H1 (cell line): Measurements from ENCODE around the gene GATB. TPM values are rescaled to one million over a fixed set of nuclear protein-coding genes. Genes with fewer than 3 reads are reported as not detected.

ENCODE experiments used
- CTCF ChIA-PET: fragments of 300-600 bp; sonication (Branson Sonifier 250); formaldehyde crosslinking; loops from one replicate; lab custom pipeline; 2021; ENCODE audit not compliant: partially characterized antibody; lab: Charles Lee
- POLR2A ChIA-PET: fragments of 300-600 bp; sonication (Branson Sonifier 250); formaldehyde crosslinking; loops from one replicate; lab custom pipeline; 2021; ENCODE audit warnings: inconsistent platforms; ENCODE audit not compliant: partially characterized antibody; lab: Charles Lee
- DNase-seq, 2 experiments: peaks; one replicate each; pipeline versions ENCODE4 v3.0.0 to v3.0.0-alpha.2; 2010 to 2022; ENCODE audit warnings: low spot score in 2 of 2, low read depth in 1 of 2, mixed read lengths in 1 of 2
- FAIRE-seq: peaks from 2 replicates; lab custom pipeline; 2011; peaks lifted over from hg19 to GRCh38; lab: Jason Lieb, UNC
- H2AFZ ChIP-seq: 2 replicates; pipeline ENCODE4 v1.8.1; 2012; ENCODE audit warnings: low read length, inconsistent platforms
- H2AK5ac ChIP-seq: 2 replicates; pipeline ENCODE4 v1.6.1; 2013; ENCODE audit warnings: low read depth, low read length
- H2BK120ac ChIP-seq: replicated peaks from 2 replicates; pipeline ENCODE3; 2013; ENCODE audit warnings: low read depth, low read length, inconsistent platforms
- H2BK12ac ChIP-seq: 2 replicates; pipeline ENCODE4 v1.6.1; 2013; ENCODE audit warnings: low read depth, low read length
- H2BK15ac ChIP-seq: 2 replicates; pipeline ENCODE4 v1.6.1; 2013; ENCODE audit warnings: low read length
- H2BK20ac ChIP-seq: 2 replicates; pipeline ENCODE4 v1.6.1; 2013; ENCODE audit warnings: low read length
- H2BK5ac ChIP-seq: 2 replicates; pipeline ENCODE4 v1.6.1; 2013; ENCODE audit warnings: low read depth, low read length
- H3K14ac ChIP-seq: 2 replicates; pipeline ENCODE4 v1.6.1; 2013; ENCODE audit warnings: inconsistent platforms; ENCODE audit not compliant: insufficient read length
- H3K18ac ChIP-seq: 2 replicates; pipeline ENCODE4 v1.6.1; 2013; ENCODE audit warnings: low read length; ENCODE audit errors: extremely low read depth
- H3K23ac ChIP-seq: 2 replicates; pipeline ENCODE4 v1.6.1; 2013; ENCODE audit warnings: inconsistent platforms; ENCODE audit not compliant: insufficient read length
- H3K23me2 ChIP-seq: 2 replicates; pipeline ENCODE4 v1.6.1; 2013; ENCODE audit warnings: low read depth, low read length
- H3K27ac ChIP-seq: 2 replicates; pipeline ENCODE4 v1.6.1; 2011; ENCODE audit warnings: low read depth, low read length, inconsistent platforms
- H3K27me3 ChIP-seq, 4 experiments: replicated peaks in 1 of 4; 1 replicate in 1 of 4; 2 replicates in 3 of 4; pipeline versions ENCODE4 v1.6.1 to v1.8.1; 2011 to 2013; ENCODE audit warnings: low read length in 3 of 4, mild to moderate bottlenecking in 3 of 4, inconsistent platforms in 2 of 4, mixed read lengths in 2 of 4, moderate library complexity in 1 of 4; ENCODE audit not compliant: control insufficient read depth in 3 of 4, insufficient read depth in 3 of 4; ENCODE audit errors: extremely low read depth in 1 of 4
- H3K36me3 ChIP-seq, 4 experiments: 2 replicates each; pipeline versions ENCODE4 v1.6.1 to v1.8.1; 2011 to 2013; ENCODE audit warnings: mild to moderate bottlenecking in 4 of 4, low read length in 3 of 4, moderate library complexity in 2 of 4, control low read depth in 1 of 4, inconsistent platforms in 1 of 4; ENCODE audit not compliant: insufficient read depth in 4 of 4, control insufficient read depth in 2 of 4
- H3K4ac ChIP-seq: replicated peaks from 2 replicates; pipeline ENCODE3; 2013; ENCODE audit warnings: low read length, low read depth, mixed read lengths, inconsistent platforms; ENCODE audit not compliant: insufficient read length
- H3K4me1 ChIP-seq, 4 experiments: replicated peaks in 1 of 4; 1 replicate in 1 of 4; 2 replicates in 3 of 4; pipeline versions ENCODE4 v1.6.1 to v1.8.1; 2011 to 2013; ENCODE audit warnings: low read length in 3 of 4, inconsistent platforms in 2 of 4, mixed read lengths in 1 of 4; ENCODE audit not compliant: insufficient read depth in 4 of 4, control insufficient read depth in 3 of 4
- H3K4me2 ChIP-seq, 2 experiments: 2 replicates each; pipeline versions ENCODE4 v1.6.1 to v1.8.1; 2011 to 2013; ENCODE audit warnings: low read depth in 2 of 2, low read length in 2 of 2, control low read depth in 1 of 2, inconsistent platforms in 1 of 2, mild to moderate bottlenecking in 1 of 2; ENCODE audit not compliant: insufficient read depth in 1 of 2
- H3K4me3 ChIP-seq, 4 experiments: fragments of 200-600, 300-600 bp in 1 of 4; sonication (generic), shearing (Covaris generic), sonication (Bioruptor Twin) in 1 of 4; 2 replicates each; pipeline versions ENCODE4 v1.5.1 to v1.8.1; 2011 to 2016; ENCODE audit warnings: low read length in 4 of 4, low read depth in 3 of 4, control low read depth in 2 of 4, inconsistent platforms in 2 of 4, mild to moderate bottlenecking in 2 of 4, mixed read lengths in 1 of 4, moderate library complexity in 1 of 4; ENCODE audit not compliant: insufficient read depth in 2 of 4; ENCODE audit errors: extremely low read depth in 1 of 4
- H3K56ac ChIP-seq: replicated peaks from 2 replicates; pipeline ENCODE3; 2013; ENCODE audit warnings: low read depth, mild to moderate bottlenecking, mixed read lengths, low read length, inconsistent platforms; ENCODE audit not compliant: insufficient read length
- H3K79me1 ChIP-seq: 2 replicates; pipeline ENCODE4 v1.6.1; 2013; ENCODE audit warnings: low read depth, low read length, control low read depth
- H3K79me2 ChIP-seq, 2 experiments: 2 replicates each; pipeline versions ENCODE4 v1.6.1 to v1.8.1; 2012 to 2013; ENCODE audit warnings: low read length in 2 of 2, mild to moderate bottlenecking in 2 of 2, inconsistent platforms in 1 of 2; ENCODE audit not compliant: insufficient read depth in 2 of 2, control insufficient read depth in 1 of 2
- H3K9ac ChIP-seq, 4 experiments: replicated peaks in 1 of 4; 1 replicate in 1 of 4; 2 replicates in 3 of 4; pipeline versions ENCODE4 v1.6.1 to v1.8.1; 2011 to 2013; ENCODE audit warnings: low read depth in 3 of 4, low read length in 3 of 4, control low read depth in 2 of 4, mild to moderate bottlenecking in 2 of 4, moderate library complexity in 2 of 4, inconsistent platforms in 1 of 4; ENCODE audit errors: extremely low read depth in 1 of 4
- H3K9me3 ChIP-seq, 2 experiments: 2 replicates each; pipeline versions ENCODE4 v1.6.1 to v1.8.1; 2012 to 2013; ENCODE audit warnings: mild to moderate bottlenecking in 2 of 2, moderate library complexity in 2 of 2, control low read depth in 1 of 2, inconsistent platforms in 1 of 2, low read depth in 1 of 2, low read length in 1 of 2, mixed read lengths in 1 of 2; ENCODE audit not compliant: insufficient read depth in 2 of 2
- H4K20me1 ChIP-seq, 2 experiments: replicated peaks in 1 of 2; 2 replicates each; pipeline versions ENCODE3 to v1.8.1; 2011 to 2013; ENCODE audit warnings: inconsistent platforms in 2 of 2, low read length in 2 of 2, mild to moderate bottlenecking in 1 of 2; ENCODE audit not compliant: insufficient read depth in 2 of 2, control insufficient read depth in 1 of 2
- H4K5ac ChIP-seq: 2 replicates; pipeline ENCODE4 v1.6.1; 2013; ENCODE audit warnings: low read length, low read depth, mixed read lengths, inconsistent platforms; ENCODE audit not compliant: insufficient read length
- H4K8ac ChIP-seq: 2 replicates; pipeline ENCODE4 v1.8.0; 2013; ENCODE audit warnings: mild to moderate bottlenecking, moderate library complexity, low read length, inconsistent platforms; ENCODE audit not compliant: insufficient read depth; ENCODE audit errors: extremely low read depth
- H4K91ac ChIP-seq: replicated peaks from 2 replicates; pipeline ENCODE3; 2013; ENCODE audit warnings: low read length, mixed read lengths, inconsistent platforms; ENCODE audit not compliant: insufficient read length
- ATF2 ChIP-seq: IDR thresholded peaks from 2 replicates; pipeline ENCODE4 v1.6.1; 2012; ENCODE audit warnings: low read length, inconsistent platforms
- CTCF ChIP-seq, 3 experiments: IDR thresholded peaks; 1 replicate in 2 of 3; 2 replicates in 1 of 3; pipeline versions ENCODE4 v1.5.1 to v1.6.1; 2011; ENCODE audit warnings: low read length in 3 of 3, mild to moderate bottlenecking in 3 of 3, inconsistent platforms in 2 of 3, low read depth in 1 of 3, moderate library complexity in 1 of 3; ENCODE audit not compliant: insufficient read depth in 1 of 3; ENCODE audit errors: control extremely low read depth in 1 of 3
- E2F6 ChIP-seq: IDR thresholded peaks from 2 replicates; pipeline ENCODE4 v1.6.1; 2012; ENCODE audit warnings: inconsistent platforms
- POLR2AphosphoS5 ChIP-seq: IDR thresholded peaks from 2 replicates; pipeline ENCODE4 v1.6.1; 2011; ENCODE audit warnings: low read depth, low read length
- SAP30 ChIP-seq: fragments of 300-600 bp; sonication (generic); IDR thresholded peaks from 2 replicates; pipeline ENCODE4 v1.7.1; 2012; ENCODE audit warnings: low read length, moderate library complexity, mild to moderate bottlenecking, inconsistent platforms; ENCODE audit not compliant: insufficient read depth, insufficient replicate concordance
- TAF1 ChIP-seq: IDR thresholded peaks from 2 replicates; pipeline ENCODE4 v1.6.1; 2011; ENCODE audit warnings: mild to moderate bottlenecking, low read depth, low read length
- WGBS, 2 experiments: shearing (Covaris generic) in 1 of 2; methylation state at CpG; one replicate each; pipeline versions ENCODE4 v1.1.6 to v1.1.7; 2013 to 2015; ENCODE audit warnings: low lambda C conversion rate in 2 of 2, mixed read lengths in 2 of 2, inconsistent platforms in 1 of 2, low coverage in 1 of 2, missing lambda C conversion rate in 1 of 2; ENCODE audit not compliant: insufficient replicate concordance in 2 of 2, insufficient coverage in 1 of 2, insufficient read length in 1 of 2; ENCODE audit errors: extremely low coverage in 1 of 2, missing lambda C conversion rate in 1 of 2; 5-methylcytosine and 5-hydroxymethylcytosine counted together
- polyA plus RNA-seq, 7 experiments: library from polyadenylated mRNA; depleted of rRNA in 3 of 7; stranded (reverse) in 5 of 7; unstranded in 2 of 7; fragments of >200 nt in 5 of 7; fragments of 200-250 nt in 2 of 7; gene quantifications; 1 replicate in 5 of 7; 2 replicates in 1 of 7; 4 replicates in 1 of 7; pipeline versions ENCODE4 v1.2.1 to v1.2.3, GENCODE V29; 2011 to 2013; ENCODE audit warnings: missing spikeins in 2 of 7, mixed read lengths in 2 of 7
- total RNA-seq: library from RNA; stranded (reverse); fragmentation: NEBNext Ultra II Directional; extraction: Animal tissue kit (Norgen Biotek cat#: 25700); gene quantifications from 2 replicates; pipeline ENCODE4 v1.2.1, GENCODE V29; 2021

The GATB gene
- total and polyA plus RNA-seq, 2 of the 8 experiments (the other 6 are each of a cell fraction or from before 2014, with no cell fraction given), result 15.3 to 18.0 TPM

- Histone ChIP-seq H3K36me3 (0 out of 8 replicates have a peak, but pooled peaks cover 0 to 2% (median 0%) of the 10 kb centered on the region in 4 experiments), H3K27me3 (no peaks in the 10 kb centered on the region), H2BK5ac (no peak overlapping the region), H2BK15ac (no peak overlapping the region), H2BK12ac (no peak overlapping the region), H3K18ac (peak overlapping the region; percentile 36; the same call in 1 of the 2 replicates), H3K4me2 (no peak overlapping the region), H3K9ac (no peak overlapping the region), H4K8ac (peak overlapping the region; percentile 41; the same call in 1 of the 2 replicates), H2BK120ac (no peak overlapping the region), H3K56ac (no peak overlapping the region), H3K27ac (no peak overlapping the region), H3K14ac (no peak overlapping the region), H3K79me2 (no peaks in the 10 kb centered on the region), H4K5ac (no peak overlapping the region), H4K20me1 (no peaks in the 10 kb centered on the region), H2AFZ (no peak overlapping the region), H3K23ac (no peak overlapping the region), H3K9me3 (no peaks in the 10 kb centered on the region), H3K79me1 (no peaks in the 10 kb centered on the region), H3K23me2 (no peaks in the 10 kb centered on the region), H2BK20ac (no peak overlapping the region), H2AK5ac (no peak overlapping the region), H3K4me3 (no peak overlapping the region), H3K4me1 (peaks cover 1 to 7% (median 3%) of the 10 kb centered on the region in 4 experiments; a peak in 5 of 7 replicates), H4K91ac (no peak overlapping the region), H3K4ac (peak overlapping the region; percentile 71)
- WGBS, 2 experiments, result 72% methylated on average over 19 of the region's 19 CpGs; no CpG with 5 or more reads in 1 of the 2 experiments
- DNase-seq (peak; percentile 43 to 63), FAIRE-seq (peak; percentile 36)
- ChIA-PET CTCF (interaction anchor here (0.7 to 1.9 kb wide), 6 partner anchors 8 to 32 kb away, joined by 3 to 6 read pairs (median 3); no protein-coding TSS in a partner anchor), POLR2A (no interaction called here)
- TF ChIP-seq SAP30 (no peak), CTCF (IDR thresholded peaks at IDR 0.05; ENCODE audit: control extremely low read depth in 1 of 3, insufficient read depth in 1 of 3, low read depth in 1 of 3, low read length in 3 of 3) (peak in 2 of 3 experiments; percentile 3 to 12; a peak in 1 of 4 replicates), E2F6 (0 out of 2 replicates have a peak, but pooled peaks have one; percentile 49), TAF1 (no peak), ATF2 (no peak), POLR2AphosphoS5 (0 out of 2 replicates have a peak, but pooled peaks have one; percentile 27)
These were observed 85.9 kb downstream of the GATB start for GRCh38 chr4:151674804-151675391.
